Heart left ventricle (tissue), 13 donors: ENCODE data around the gene ECEL1.

Experiments used
- CTCF ChIP-seq, 12 donors: fragments of 200-600 bp; sonication (generic) in 4 of 12; IDR thresholded peaks; one replicate each; pipeline versions ENCODE4 v1.5.0 to v1.8.0; 2018 to 2022; ENCODE audit warnings: antibody characterized with exemption in 12 of 12, mild to moderate bottlenecking in 5 of 12
- POLR2A ChIP-seq, 2 donors: fragments of 450-650 bp; IDR thresholded peaks; one replicate each; pipeline ENCODE4 v1.6.1; 2017; ENCODE audit warnings: antibody characterized with exemption in 2 of 2, mild to moderate bottlenecking in 2 of 2, moderate library complexity in 2 of 2
- donor health status: ischemic (EF 13 %, LVEDD 7.1; RV severe dilation, severe dysfunction).
- donor health status: DM: no; HTN: yes; CAD: no.
- donor health status: DM: no; HTN: no; CAD: no.
- donor health status: ischemic (EF 25% LVEDD 6.9; RV normal size, moderate dysfunction).
- donor health status: ischemic (EF 25% LVEDD 5.7; RV mildly dilated, moderate dysfunction).
- donor health status: ischemic (EF 35%, LVEDD 5.7; RV mildly dilated, moderate dysfunction).
- donor health status: nonischemic (EF 11% LVEDD 7.7; RV severe dilation, severe dysfunction).
- donor health status: DM: yes; HTN: yes; CAD: no.
- donor health status: PGD.
- donor health status: ischemic (EF 29% LVEDD 5.4; RV normal size, mild dysfunction).
- donor health status: nonischemic (EF 23%, LVEDD 6.1; RV moderate dilation, normal function).

GRCh38 chr2:232530626-232531260 is 43.1 kb upstream of the ECEL1 start:
- TF ChIP-seq CTCF (IDR thresholded peaks at IDR 0.05) (no peak), POLR2A (IDR thresholded peaks at IDR 0.05) (no peak)
